GM23338 (cell line): ENCODE results near the gene PAM16. TPM values are rescaled to one million over a fixed set of nuclear protein-coding genes. Genes with fewer than 3 reads are reported as not detected.

Experiments
- ATAC-seq: fragments of 200-7000 bp; cut with Tn5 transposase; 3 replicates; pipeline ENCODE4 v1.9.1; 2020
- DNase-seq: peaks from one replicate; pipeline ENCODE4 v3.0.0-alpha.2; 2015; ENCODE audit warnings: low spot score
- H2AFZ ChIP-seq: fragments of 200-600 bp; sonication (generic); 2 replicates; pipeline ENCODE4 v1.8.0; 2016; ENCODE audit warnings: antibody characterized with exemption, mild to moderate bottlenecking, moderate library complexity
- H3F3A ChIP-seq: fragments of 200-600 bp; sonication (generic); replicated peaks from 2 replicates; pipeline ENCODE4 v1.8.0; 2017; ENCODE audit warnings: antibody characterized with exemption, mixed run types, low read depth
- H3K27ac ChIP-seq: fragments of 200-600 bp; sonication (generic); 2 replicates; pipeline ENCODE4 v1.6.1; 2016; ENCODE audit warnings: low read depth
- H3K27me3 ChIP-seq: fragments of 200-600 bp; sonication (generic); 2 replicates; pipeline ENCODE4 v1.8.0; 2016; ENCODE audit warnings: mild to moderate bottlenecking, mixed run types, moderate library complexity; ENCODE audit not compliant: insufficient read depth
- H3K36me3 ChIP-seq: fragments of 200-600 bp; sonication (generic); 2 replicates; pipeline ENCODE4 v1.8.0; 2016; ENCODE audit warnings: mild to moderate bottlenecking; ENCODE audit not compliant: insufficient read depth
- H3K4me1 ChIP-seq: fragments of 200-600 bp; sonication (generic); 2 replicates; pipeline ENCODE4 v1.8.0; 2016; ENCODE audit warnings: mild to moderate bottlenecking, moderate library complexity; ENCODE audit not compliant: insufficient read depth
- H3K4me2 ChIP-seq: fragments of 200-600 bp; sonication (generic); 2 replicates; pipeline ENCODE4 v1.7.1; 2017; ENCODE audit warnings: mixed run types
- H3K4me3 ChIP-seq: fragments of 200-600 bp; sonication (generic); 2 replicates; pipeline ENCODE4 v1.6.1; 2016; ENCODE audit warnings: mixed run types
- H3K79me2 ChIP-seq: fragments of 200-600 bp; sonication (generic); replicated peaks from 2 replicates; pipeline ENCODE4 v1.8.0; 2017; ENCODE audit warnings: mild to moderate bottlenecking; ENCODE audit not compliant: insufficient read depth
- H3K9me2 ChIP-seq: fragments of 200-600 bp; sonication (generic); 2 replicates; pipeline ENCODE4 v1.8.0; 2017; ENCODE audit not compliant: insufficient read depth
- H4K20me1 ChIP-seq: fragments of 200-600 bp; sonication (generic); replicated peaks from 2 replicates; pipeline ENCODE4 v1.8.0; 2017; ENCODE audit warnings: mild to moderate bottlenecking; ENCODE audit not compliant: insufficient read depth
- H3K27ac Mint-ChIP-seq: 2 replicates; pipeline ENCODE4 v1.8.0; 2020; ENCODE audit warnings: inconsistent platforms, mild to moderate bottlenecking, moderate library complexity, mixed read lengths
- H3K27me3 Mint-ChIP-seq: 3 replicates; pipeline ENCODE4 v1.8.0; 2022; ENCODE audit warnings: low read depth, mild to moderate bottlenecking, moderate library complexity, mixed read lengths, inconsistent platforms; ENCODE audit not compliant: insufficient read depth, poor library complexity
- H3K36me3 Mint-ChIP-seq: 3 replicates; pipeline ENCODE4 v1.8.0; 2021; ENCODE audit warnings: low read depth, mild to moderate bottlenecking, inconsistent platforms, moderate library complexity, mixed read lengths
- H3K4me1 Mint-ChIP-seq: 3 replicates; pipeline ENCODE4 v1.8.0; 2020; ENCODE audit warnings: mild to moderate bottlenecking, inconsistent platforms, mixed read lengths
- H3K4me3 Mint-ChIP-seq: 3 replicates; pipeline ENCODE4 v1.8.0; 2021; ENCODE audit warnings: moderate library complexity, mild to moderate bottlenecking, inconsistent platforms, mixed read lengths
- H3K9me3 Mint-ChIP-seq: 3 replicates; pipeline ENCODE4 v1.8.0; 2020; ENCODE audit warnings: moderate library complexity, mild to moderate bottlenecking, inconsistent platforms, mixed read lengths
- CREB1 ChIP-seq: fragments of 250-450 bp; sonication (Bioruptor Pico); IDR thresholded peaks from 2 replicates; pipeline ENCODE4 v1.5.0; 2020; ENCODE audit warnings: low read depth, mild to moderate bottlenecking, moderate library complexity
- CTCF ChIP-seq, 2 experiments: fragments of 200-600 bp in 1 of 2; sonication (generic) in 1 of 2; conservative IDR thresholded peaks; 2 replicates each; pipeline versions ENCODE4 v1.5.1 to v1.6.1; 2016 to 2017; ENCODE audit warnings: antibody characterized with exemption in 2 of 2, low read depth in 2 of 2, mild to moderate bottlenecking in 2 of 2, moderate library complexity in 1 of 2
- EZH2 ChIP-seq: fragments of 200-600 bp; sonication (generic); IDR thresholded peaks from one replicate; pipeline ENCODE4 v1.8.0; 2017; ENCODE audit warnings: antibody characterized with exemption, mild to moderate bottlenecking, low read depth; ENCODE audit not compliant: unreplicated experiment
- JUNB ChIP-seq: IDR thresholded peaks from one replicate; pipeline ENCODE4 v1.6.1; 2016; ENCODE audit warnings: antibody characterized with exemption; ENCODE audit not compliant: unreplicated experiment
- NANOG ChIP-seq: IDR thresholded peaks from 2 replicates; pipeline ENCODE4 v1.6.1; 2016; ENCODE audit warnings: antibody characterized with exemption, borderline replicate concordance
- POLR2AphosphoS5 ChIP-seq: IDR thresholded peaks from 2 replicates; pipeline ENCODE4 v1.6.1; 2016; ENCODE audit warnings: antibody characterized with exemption, low read depth
- REST ChIP-seq: IDR thresholded peaks from one replicate; pipeline ENCODE4 v1.6.1; 2018; ENCODE audit warnings: antibody characterized with exemption; ENCODE audit not compliant: unreplicated experiment
- ZNF114 ChIP-seq: fragments of 250-450 bp; sonication (Bioruptor Pico); IDR thresholded peaks from 2 replicates; pipeline ENCODE4 v1.5.0; 2020; ENCODE audit warnings: mild to moderate bottlenecking, moderate library complexity
- ZNF331 ChIP-seq: fragments of 250-450 bp; sonication (Bioruptor Pico); IDR thresholded peaks from 2 replicates; pipeline ENCODE4 v1.5.0; 2020; ENCODE audit warnings: low read depth, mild to moderate bottlenecking, moderate library complexity
- ZNF462 ChIP-seq: fragments of 250-450 bp; sonication (Bioruptor Pico); IDR thresholded peaks from 2 replicates; pipeline ENCODE4 v1.5.0; 2020; ENCODE audit warnings: mild to moderate bottlenecking, moderate library complexity
- polyA plus RNA-seq: library from polyadenylated mRNA; unstranded; fragments of >200 nt; fragmentation: Nextera tagmentation; extraction: Ambion mirVana; gene quantifications from 2 replicates; pipeline ENCODE4 v1.2.1, GENCODE V29; 2016
- total RNA-seq: library from RNA; depleted of rRNA; stranded (reverse); fragments of >200 nt; shearing (Covaris generic); gene quantifications from 2 replicates; pipeline ENCODE4 v1.2.3, GENCODE V29; 2014

Gene PAM16
- total and polyA plus RNA-seq, 2 experiments from 2014 or later, result 84.1 to 283 TPM

DNA sequence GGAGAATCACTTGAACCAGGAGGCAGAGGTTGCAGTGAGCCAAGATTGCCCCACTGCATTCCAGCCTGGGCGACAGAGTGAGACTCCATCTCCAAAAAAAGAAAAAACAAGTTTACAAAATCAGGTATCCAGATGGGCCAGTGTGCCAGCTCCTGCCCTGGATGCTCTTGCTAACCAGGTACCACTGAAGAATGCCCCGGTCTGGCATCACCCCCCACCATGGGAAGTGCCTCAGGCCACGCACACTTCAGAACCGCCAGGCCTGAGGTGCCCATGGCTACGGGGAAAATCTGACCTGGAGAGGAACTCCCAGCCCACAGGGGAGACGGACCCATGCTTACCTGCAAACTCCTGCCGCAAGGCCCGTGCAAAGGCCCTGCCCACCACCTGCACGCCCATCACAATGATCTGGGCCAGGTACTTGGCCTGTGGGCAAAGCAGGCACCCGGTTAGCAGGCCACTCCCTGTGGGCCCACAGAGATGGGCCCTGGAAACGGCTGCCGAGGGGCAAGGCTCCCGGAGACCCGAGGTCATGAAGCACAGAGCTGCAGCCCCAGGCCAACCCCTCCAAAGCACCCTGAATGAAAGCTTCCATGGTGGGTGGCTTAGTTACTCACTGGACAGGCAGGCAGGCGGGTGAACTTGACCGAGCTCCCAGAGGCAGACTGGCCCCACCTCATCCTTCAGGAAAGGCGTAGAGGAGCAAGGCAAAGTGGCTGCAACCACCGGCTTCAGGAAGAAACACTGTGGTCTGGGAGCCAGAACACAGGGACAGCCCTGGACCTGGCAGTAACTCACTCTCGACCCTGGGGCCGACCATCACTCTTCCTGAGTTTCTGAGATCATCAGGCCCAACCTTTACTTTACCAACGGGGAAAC is 8.0 kb downstream of the PAM16 start (continued):
- TF ChIP-seq REST, result no peak
- no peak for TF ChIP-seq ZNF331
- TF ChIP-seq EZH2, result no peak
- no peak for TF ChIP-seq NANOG

DNA sequence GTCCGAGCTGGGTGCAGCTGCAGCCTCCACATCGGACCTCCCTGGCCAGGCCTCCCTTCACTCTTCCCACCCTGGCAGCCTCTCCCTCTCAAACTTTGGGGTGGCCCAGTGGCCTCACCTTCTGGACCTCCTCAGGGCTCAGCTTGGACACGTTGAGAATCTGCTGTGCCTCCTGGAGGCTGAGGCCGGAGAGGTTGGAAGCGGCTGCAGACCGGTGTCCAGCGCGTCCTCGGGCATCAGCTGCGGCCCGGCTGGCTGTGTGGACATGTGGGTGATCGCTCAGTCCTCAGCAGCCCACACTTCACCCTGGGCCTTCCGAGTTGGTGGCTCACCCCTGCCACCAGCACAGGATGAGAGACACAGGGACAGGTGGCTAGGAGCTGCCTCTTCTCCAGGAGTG is 9.9 kb downstream of the PAM16 start:
- H3K9me3 Mint-ChIP-seq, result peaks cover 18% of the 10 kb centered on the region
- Histone ChIP-seq H3K79me2 (peaks cover 38% of the 10 kb centered on the region), H3K36me3 (no peaks in the 10 kb centered on the region; the same call in 1 of the 2 replicates)

More for the DNA sequence above, 9.9 kb downstream of the PAM16 start:
- no peaks in the 10 kb centered on the region for H3K4me1 ChIP-seq
- H4K20me1 ChIP-seq, result peaks cover 31% of the 10 kb centered on the region
- DNase-seq, result no peak
- H2AFZ ChIP-seq, result no peak overlapping the region
- no peak for ATAC-seq
- Mint-ChIP-seq H3K4me1 (peaks cover 2% of the 10 kb centered on the region; the same call in 1 of the 3 replicates), H3K36me3 (peaks cover 33% of the 10 kb centered on the region), H3K4me3 (no peak overlapping the region), H3K27ac (no peak overlapping the region), H3K27me3 (peaks cover 40% of the 10 kb centered on the region)
- H3K4me3 ChIP-seq, result no peak overlapping the region
- H3K4me2 ChIP-seq, result no peak overlapping the region
- no peak overlapping the region for H3K27ac ChIP-seq
- H3K9me2 ChIP-seq, result no peaks in the 10 kb centered on the region
- H3K27me3 ChIP-seq, result no peaks in the 10 kb centered on the region
- no peak for TF ChIP-seq ZNF462 (CRISPR knock-in tag)
- TF ChIP-seq ZNF114 (CRISPR knock-in tag), result no peak
- no peak for TF ChIP-seq JUNB
- no peak for TF ChIP-seq ZNF331
- TF ChIP-seq CREB1, result no peak
- no peak for TF ChIP-seq EZH2
- no peak for TF ChIP-seq NANOG
- no peak for TF ChIP-seq CTCF (conservative IDR thresholded peaks at IDR 0.05; ENCODE audit: low read depth in 2 of 2)
- TF ChIP-seq POLR2AphosphoS5, result no peak
- H3F3A ChIP-seq, result peaks cover 30% of the 10 kb centered on the region
